COLO668 (cell line): Measurements from ENCODE around the gene CNIH3.
"Not testable (repeated sequence)": the region's sequence is repeated elsewhere in the genome, so short reads cannot be mapped to it uniquely, and the experiment has no call there.

Experiments used
- DNase-seq: peaks from one replicate; lab custom pipeline; 2025; ENCODE audit not compliant: unreplicated experiment; lab: John Stamatoyannopoulos, UW

The CNIH3 gene

GRCh38 chr1:224615861-224616755, at the start of gene CNIH3:
Gene CNIH3, plus strand, starts transcription at chr1:224616317. Its CDS starts 858 bp downstream, at chr1:224617175.
- DNase-seq: peak; percentile 85

- not testable (repeated sequence) for DNase-seq
Observed at GRCh38 chr1:224566492-224566891, 49.6 kb upstream of the CNIH3 start.

DNA sequence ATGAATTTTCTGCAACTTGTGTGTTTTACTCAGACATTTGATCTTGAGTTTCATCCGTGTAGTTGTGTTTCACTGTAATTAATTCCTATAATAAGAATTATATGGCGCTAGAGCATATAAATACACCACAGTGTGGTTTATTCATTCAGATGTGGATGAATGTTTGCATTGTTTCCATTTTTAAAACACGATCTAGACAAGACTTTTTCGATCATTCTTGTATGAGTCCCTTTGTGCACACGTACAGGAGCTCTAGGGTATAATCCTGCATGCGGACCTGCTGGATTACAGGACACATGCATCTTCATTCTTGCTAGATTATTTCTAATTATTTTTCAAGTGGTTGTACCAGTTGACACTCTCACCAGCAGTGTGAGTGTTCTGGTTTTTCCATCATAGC, 46.8 kb upstream of the CNIH3 start:
- no peak for DNase-seq

DNA sequence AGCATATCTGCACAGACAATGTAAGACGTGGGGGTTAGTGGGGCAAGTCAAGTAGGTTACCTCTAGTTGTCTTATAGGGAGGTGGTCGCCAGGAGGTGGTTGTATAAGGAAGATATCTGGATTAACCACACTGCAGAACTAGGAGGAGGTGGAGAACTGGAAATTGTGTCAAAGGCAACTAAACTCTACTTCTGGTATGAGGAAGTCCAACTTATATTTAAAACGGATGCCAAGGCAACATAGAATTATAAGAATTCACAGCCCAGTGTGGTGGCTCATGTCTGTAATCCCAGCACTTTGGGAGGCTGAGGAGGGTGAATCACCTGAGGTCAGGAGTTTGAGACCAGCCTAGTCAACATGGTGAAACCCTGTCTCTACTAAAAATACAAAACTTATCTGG, 44.1 kb upstream of the CNIH3 start:
- not testable (repeated sequence) for DNase-seq

DNA sequence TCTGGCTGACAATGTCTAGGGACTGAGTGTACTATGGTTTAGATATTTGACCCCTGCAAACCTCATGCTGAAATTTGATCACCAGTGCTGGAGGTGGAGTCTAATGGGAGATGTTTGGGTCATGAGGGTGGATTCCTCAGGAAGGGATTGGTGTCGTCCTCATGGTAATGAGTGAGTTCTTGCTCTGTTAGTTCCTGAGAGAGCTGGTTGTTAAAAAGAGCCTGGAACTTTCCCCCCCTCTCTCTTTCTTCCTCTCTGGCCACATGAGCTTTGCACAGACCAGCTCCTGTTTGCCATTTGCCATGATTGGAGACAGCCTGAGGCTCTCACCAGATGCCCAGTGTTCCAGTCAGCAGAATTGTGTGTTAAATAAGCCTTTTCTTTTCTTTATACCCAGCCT, 36.6 kb upstream of the CNIH3 start:
- no peak for DNase-seq

GRCh38 chr1:224580006-224580405, 36.1 kb upstream of the CNIH3 start:
- DNase-seq: no peak

DNA sequence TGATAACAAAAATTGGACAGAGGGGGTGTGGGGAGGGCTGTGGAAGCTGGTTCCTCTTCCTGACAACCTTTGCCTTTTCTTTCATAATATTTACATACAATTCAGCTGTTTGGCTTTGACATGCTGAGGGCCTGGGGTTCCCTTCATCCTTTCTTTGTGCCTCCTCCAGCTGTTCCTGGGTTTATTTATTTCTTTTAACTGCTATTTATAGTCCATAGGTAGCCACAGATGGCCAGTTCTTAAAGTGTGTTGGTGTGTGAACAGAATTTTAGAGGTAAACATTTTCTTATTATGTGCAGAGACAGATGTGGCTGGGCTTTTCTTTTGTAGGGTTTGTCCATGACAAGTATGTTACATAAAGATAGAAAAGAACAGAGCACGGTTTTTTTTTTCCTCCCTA, 34.1 kb upstream of the CNIH3 start:
- peak; percentile 64 for DNase-seq

DNA sequence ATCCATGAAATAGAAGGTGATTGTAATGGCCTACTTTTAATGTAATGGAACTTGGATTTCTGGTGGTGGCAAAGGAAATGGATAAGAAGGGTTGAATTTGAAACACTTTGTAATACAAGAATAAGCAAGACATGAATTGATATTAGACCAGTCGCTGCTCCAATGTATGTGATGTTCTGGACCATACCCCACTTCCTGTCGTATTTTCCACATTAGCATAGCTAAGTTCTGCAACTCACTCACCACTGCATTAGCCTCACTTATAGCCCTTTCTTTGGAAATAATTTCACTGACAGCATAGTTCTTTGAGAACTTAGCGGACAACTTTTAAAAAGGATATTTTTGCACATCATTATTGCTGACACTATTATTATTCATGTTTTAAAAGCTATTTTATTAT, 32.3 kb upstream of the CNIH3 start:
- no peak for DNase-seq

GRCh38 chr1:224585051-224585450, 31.1 kb upstream of the CNIH3 start:
- DNase-seq: no peak

DNA sequence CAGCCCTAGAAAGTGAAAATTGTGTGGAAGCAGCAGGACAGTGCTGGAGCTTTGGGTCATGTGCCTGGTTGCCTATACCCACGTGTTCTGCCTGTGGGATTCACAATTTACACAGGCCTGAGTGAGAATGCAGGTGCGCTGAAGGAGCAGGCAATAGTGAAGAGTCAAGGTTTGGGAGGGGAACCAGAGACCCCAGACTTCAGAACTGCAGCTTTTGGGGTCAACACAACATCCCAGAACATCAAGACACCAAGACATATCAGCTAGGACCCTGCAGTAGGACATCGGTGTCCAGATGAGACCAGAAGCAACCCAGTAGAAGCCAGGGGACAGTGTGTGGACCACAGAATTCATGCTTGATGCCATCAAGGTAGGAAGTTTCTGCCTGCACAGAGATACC, 29.1 kb upstream of the CNIH3 start:
- no peak for DNase-seq

DNA sequence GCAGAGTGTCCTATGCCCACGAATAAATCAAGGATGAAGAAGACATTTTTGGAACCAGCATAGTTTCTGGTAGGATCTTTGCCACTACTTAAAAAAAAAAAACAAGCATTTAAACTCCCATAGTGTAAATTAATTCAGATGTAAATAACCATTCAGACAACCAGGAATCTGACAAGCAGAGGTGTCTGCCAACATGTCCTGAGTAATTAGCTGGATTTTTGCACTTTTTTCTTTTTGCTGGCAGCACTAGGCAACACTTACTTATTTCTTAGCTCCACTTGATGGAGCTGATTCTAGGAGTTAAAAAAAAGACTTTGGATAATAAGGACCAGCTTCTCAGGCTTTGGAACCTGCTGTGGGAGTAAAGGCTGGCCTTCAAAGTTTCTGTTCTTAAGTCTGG, 27.6 kb upstream of the CNIH3 start:
- no peak for DNase-seq

DNA sequence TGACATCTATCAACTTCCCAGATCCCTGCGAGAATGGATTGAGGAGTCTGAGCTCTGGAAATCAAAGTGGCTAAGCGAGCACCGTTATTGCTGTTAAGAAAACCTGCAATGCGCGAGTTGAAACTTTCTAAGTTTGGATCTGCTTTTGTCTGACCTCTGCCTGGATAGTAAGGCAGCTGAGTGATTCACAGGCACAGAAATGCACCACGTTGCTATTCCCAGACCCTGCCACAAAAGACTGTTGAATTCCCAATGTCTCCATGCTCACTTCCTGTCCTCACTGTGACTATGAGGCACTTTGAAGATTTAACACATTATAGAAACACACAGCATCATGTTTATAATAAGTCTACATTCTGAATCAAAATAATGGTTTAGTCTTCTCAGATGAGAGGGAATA, 27.1 kb upstream of the CNIH3 start:
- no peak for DNase-seq

GRCh38 chr1:224591326-224591725, 24.8 kb upstream of the CNIH3 start:
- no peak for DNase-seq

GRCh38 chr1:224592636-224593582, 23.2 kb upstream of the CNIH3 start:
- DNase-seq: no peak

DNA sequence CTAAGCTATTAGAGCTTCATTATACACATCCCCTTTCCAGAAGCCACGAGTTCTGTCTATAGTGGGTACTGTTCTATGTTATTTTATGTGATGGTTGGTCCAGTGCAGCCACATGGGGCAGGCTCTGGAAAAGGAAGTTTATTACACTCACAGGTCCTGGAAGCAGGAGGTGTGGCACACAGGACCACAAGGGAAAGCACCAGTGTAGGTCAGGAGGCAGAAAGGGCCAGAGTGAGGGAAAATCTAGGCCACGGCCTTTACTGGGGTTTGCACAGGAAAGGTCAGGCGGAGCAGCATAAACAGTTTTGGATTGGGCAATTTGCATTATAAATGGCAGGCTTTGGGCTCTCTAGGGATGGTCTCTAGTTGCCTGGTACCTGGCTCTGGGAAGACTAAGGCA, 21.8 kb upstream of the CNIH3 start:
- no peak for DNase-seq

DNA sequence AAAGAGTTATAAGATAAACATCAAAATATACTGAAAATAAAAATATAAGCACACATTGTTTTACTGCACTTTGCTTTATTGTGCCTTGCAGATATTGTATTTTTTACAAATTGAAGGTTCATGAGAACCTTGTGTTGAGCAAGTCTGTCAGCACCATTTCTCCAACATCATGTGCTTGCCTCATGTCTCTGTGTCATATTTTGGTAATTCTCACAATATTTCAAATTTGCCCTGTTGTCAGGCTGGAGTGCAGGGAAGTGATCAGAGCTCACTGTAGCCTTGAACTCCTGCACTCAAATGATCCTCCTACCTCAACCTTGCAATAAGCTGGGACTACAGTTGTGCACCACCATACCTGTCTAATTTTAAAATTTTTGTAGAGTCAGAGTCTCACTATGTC, 21.3 kb upstream of the CNIH3 start:
- no peak for DNase-seq

DNA sequence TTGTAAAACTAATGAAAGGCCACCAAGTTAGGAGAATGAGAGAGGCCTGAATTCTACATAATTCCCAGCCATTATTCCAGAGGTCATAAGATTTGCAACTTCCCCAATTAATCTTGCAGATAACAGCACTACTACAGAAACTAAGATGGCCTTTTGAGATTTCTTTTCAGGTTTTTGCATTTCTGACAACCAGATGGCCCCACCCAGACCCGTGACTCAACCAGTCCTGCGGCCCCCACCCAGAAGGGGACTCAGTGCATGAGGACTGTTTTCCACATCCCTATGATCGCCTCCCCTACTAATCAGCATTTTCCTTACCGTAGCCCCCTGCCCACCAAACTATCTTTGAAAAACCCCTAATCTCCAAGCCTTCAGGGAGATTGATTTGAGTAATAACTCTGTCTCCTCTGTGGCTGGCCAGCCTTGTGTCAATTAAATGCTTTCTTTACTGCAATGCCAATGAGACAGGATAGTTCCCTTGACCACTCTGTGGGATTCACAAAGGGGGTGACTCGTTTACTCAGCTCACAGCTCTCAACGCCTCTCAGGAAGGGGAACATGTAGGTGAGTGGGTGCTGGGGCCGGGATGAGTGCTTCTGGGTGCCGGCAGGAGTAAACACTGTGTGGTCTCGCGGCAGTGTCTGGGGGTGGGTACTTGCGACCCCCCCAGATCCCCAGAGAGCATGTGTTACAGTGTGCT, 10.5 kb upstream of the CNIH3 start:
- no peak for DNase-seq

DNA sequence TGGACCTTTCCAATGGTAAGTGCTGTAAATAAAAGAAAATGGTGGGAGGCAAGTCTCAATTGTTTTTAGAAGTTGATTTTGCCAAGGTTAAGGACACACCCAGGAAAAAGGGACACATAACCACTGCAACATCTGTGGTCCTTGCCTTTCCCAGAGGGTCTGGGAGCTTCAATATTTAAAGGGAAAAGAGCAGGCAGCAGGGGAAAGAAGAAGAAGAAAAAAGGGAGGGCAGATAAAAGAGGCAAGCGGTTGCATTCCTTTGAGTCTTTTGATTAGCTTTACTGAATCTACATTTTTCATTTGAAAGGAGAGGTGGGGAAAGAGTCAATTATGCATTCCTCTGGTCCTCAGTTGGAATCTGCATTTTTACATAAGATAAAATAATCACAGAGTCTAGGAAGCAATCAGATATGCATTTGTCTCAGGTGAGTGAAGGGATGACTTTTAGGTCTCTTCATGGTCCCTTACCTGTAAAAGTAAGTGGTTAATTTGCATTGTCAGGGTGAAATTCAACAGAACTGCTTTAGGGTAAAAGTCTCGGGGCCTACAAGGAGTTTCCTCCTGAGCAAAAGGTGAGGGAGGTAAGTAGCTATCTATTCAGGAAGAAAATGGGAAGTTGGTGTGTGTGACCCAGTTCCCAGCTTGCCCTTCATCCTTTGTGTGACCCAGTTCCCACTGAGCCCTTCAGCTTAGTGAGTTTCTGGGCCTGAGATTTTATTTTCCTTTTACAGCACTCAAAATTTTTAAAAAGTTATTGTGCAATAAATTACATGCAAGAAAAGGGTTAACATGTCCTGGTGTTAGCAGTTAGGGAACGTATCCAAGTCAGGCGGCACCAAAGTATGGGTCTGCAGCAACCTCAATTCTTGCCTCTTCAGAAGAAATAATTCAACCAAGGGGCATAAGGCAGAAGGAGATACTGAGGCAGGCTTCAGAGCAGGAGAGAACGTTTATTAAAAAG, 8.6 kb upstream of the CNIH3 start:
- no peak for DNase-seq

DNA sequence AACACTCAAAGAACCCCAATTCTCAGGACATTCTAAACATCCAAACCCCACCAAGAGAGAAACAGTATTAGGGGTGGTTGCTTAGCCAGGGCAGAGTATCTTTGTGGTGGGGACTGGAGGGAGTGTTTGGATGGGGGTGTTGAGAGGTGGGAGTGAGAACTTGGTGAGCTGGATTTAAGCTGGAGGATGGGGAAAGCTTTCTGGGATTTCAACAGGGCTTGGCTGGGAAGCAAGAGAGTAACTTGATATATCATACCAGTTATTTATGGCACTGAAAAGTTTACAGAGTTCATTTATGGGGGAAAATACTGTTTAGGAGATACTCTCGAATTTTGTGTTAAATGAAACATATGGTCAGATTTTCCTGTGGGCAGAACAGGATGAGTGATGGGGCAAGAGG, 6.8 kb upstream of the CNIH3 start:
- DNase-seq: no peak

- DNase-seq: no peak
Observed at GRCh38 chr1:224612246-224612645, 3.9 kb upstream of the CNIH3 start.
